GM19193 (cell line): ENCODE results near the gene P2RX3.

Experiments used
- POLR2A ChIP-seq: IDR thresholded peaks from 4 replicates; pipeline ENCODE4 v1.6.1; 2011; ENCODE audit not compliant: insufficient read depth, insufficient read length; ENCODE audit errors: extremely low read depth

The P2RX3 gene

DNA sequence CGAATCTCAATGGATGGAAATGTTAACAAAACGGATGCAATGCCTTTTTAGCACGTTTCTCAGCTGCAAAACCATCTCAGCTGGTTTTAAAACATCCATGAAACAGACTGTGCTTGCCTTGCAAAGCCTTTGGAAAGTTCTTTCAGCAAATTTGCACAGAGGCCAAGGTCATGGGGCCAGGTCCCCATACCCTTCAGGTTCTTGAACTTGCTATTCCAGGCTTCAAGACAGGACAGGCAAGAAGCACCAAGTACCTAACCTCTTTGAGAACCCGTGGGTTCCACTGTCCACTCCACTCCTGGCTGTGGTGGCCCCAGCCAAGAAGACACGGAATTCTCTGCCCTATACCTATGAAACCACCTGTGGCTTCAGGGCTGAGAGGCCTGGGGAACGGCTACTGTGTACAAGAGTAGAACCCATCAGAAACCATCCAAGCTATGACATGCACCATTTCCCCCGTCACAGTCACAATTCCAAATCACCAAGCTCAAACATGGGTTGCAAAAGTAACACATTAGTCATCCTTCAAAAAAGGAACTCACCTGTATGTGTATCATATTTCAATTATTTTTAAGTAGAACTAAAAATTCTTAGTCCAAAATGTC lies 30.4 kb upstream of the P2RX3 start:
- no peak for TF ChIP-seq POLR2A

DNA sequence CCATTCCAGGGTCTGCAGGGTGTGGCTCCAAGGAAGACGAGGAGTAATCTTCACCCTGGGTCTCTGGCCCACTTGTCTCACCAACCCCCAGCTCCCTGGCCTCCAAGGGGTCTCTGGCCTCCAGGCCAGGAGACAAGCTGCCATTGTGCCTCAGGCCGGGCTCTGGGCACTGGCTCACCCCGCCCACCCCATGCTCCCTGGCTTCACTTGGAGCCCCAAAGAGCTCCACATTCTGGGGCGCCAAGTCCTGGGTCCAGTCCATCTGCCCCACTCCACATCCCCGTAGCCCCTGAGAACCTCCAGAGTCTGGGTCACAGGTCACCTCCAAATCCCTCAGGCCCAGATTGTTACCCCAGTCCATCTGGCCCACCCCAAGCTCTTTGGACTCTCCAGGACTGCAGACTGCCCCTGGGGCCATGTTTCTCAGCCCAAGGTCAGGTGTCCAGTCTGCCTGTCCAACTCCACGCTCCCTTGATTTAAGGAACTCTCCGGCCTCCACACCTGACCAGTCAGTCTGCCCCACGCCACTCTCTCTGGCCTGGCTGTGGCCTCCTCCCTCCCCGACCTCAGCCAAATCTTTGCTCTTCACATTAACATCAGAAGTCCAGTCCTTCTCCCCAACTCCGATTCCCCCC lies 29.6 kb upstream of the P2RX3 start:
- TF ChIP-seq POLR2A: no peak

DNA sequence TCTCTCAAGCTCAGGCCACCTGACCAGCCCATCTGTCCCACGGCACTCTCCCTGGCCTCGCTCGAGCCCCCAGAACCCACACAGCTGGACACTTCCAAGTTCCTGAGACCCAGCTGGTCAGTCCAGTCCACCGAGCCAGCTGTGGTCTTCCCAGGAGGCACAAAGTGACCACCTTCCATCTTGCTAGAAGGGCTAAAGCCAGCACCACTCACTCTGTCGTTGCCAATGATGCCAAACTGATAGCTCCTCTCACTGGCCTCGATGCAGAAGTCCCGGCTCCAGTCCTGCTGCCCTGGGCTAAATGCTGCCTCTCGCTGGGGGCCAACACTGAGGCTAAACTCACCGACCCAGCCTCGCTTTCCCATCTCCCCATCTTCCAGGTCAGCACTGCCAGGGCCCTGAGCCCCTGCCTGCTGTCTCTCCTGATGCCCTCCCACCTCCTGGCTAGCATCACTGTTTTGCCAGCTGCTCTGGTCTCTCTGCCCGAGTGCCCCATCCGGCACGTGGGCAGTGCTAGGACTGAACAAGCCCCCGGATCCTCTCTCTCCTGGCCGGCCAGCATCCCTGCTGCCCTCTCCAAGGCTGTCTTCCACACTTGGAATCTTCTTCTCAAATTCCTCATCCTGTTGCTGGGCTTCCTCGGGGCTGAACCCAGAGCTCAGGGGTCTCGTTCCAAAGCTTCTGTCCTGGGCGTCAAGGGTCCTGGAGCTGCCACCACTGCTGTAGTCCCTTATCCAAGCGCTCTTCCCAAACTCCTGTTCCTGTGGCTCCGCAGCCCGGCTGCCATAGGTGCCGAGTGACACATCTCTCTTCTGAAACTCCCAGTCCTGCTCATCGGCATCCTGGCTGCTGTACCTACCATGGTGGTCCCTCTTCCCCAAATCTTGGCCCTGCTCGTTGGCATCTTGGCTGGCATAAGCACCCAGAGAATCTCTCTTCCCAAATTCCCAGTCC lies 28.8 kb upstream of the P2RX3 start:
- no peak for TF ChIP-seq POLR2A

DNA sequence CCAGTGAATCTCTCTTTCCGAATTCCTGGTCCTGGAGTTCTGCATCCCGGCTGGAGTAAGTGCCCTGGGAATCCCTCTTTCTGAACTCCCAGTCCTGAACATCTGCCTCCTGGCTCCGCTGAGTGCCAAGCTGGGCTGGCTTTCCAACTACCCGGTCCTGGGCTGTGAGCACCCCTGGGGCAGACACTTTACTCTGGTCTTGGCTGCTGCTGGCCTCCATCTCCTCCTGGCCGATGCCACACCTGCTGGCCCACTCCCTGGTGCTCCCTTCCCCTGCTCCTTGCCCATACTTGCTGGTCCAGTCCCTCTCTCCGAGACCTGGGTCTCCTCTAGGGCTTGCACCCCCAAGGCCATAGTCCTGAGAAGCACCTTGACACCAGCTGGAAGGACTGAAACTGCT lies 28.1 kb upstream of the P2RX3 start:
- no peak for TF ChIP-seq POLR2A

DNA sequence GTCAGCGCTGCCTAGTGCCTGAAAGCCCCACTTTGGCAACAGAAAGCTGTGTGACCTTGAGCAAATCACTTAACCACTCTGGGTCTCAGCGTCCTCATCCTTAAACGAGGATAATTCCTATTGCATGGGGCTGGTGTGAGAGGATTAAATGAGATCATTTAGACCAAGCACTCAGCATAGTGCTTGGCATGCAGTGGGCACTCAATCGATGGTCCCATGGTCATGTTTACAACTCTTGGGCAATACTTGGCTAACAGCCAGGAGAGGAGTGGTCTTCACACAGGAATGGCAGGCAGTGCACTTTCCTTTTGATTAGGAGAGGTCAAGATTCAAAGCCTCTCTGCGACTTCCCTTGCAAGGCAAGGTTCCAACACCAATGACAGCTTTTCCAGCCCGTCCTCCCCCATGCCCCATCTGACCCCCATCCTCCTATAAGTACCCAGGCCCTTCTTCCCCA lies 27.5 kb upstream of the P2RX3 start:
- no peak for TF ChIP-seq POLR2A

DNA sequence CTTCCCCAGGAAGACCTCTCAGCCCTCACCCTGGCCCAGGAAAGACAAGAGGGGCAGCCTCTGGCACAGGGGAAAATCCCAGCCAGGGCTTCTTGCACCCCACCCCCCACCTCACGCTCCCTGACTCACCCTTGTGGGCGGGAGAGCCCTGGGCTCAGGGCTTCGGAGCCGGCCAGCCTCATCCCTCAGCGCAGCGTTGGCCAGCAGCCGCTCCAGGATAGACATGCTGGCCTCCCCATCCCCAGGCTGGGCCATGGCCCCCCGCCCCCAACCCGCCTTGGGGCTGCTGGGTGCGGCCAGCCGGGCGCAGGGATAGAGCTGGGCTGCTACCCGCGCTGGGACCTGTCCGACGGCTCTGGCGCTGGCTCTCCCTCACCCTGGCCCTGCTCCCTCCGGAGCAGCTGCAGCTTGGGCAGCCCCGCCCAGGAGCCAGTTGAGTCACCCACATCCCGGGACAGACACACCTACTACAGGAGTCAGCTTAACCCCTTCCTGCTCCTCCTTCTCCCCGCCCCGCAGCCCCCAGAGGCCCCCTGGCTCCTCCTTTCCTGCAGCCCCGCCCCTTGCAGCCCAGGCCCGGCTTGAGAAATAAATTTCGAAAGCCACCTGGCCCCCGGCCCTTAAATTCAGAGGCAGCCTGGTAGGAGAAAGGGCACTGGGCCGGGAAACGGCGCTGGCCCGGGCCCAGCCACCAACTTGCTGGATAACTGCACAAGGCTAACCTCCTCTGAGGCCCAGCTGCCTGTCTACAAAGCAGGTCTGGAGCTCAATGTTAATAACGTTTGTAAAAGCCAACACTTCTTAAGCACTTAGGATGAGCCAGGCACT lies 26.8 kb upstream of the P2RX3 start:
- no peak for TF ChIP-seq POLR2A

DNA sequence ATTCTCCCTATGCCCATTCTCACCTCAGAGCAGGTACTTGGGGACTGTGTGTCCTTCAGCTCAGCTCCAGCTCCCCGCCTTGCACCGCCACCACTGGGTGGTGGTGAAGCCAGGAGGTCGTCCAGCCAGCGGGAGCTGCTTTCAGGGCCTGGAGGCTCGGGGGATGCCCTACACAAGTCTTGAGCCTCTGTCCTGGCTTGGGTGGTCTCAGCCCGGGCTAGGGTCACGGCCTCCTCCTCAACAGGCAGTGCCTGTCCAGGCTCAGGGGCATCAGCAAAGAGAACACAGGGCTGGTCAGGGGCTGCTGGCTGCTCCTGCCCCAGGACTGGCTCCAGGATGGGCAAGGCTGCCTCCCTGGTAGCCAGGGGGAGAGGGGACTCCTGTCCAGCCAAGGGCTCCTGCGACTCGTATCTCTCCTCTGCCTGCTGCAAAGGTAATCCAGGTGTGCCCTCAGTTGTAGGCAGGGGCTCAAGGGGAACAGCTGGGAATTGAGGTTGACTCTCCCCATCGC lies 25.6 kb upstream of the P2RX3 start:
- TF ChIP-seq POLR2A: no peak

DNA sequence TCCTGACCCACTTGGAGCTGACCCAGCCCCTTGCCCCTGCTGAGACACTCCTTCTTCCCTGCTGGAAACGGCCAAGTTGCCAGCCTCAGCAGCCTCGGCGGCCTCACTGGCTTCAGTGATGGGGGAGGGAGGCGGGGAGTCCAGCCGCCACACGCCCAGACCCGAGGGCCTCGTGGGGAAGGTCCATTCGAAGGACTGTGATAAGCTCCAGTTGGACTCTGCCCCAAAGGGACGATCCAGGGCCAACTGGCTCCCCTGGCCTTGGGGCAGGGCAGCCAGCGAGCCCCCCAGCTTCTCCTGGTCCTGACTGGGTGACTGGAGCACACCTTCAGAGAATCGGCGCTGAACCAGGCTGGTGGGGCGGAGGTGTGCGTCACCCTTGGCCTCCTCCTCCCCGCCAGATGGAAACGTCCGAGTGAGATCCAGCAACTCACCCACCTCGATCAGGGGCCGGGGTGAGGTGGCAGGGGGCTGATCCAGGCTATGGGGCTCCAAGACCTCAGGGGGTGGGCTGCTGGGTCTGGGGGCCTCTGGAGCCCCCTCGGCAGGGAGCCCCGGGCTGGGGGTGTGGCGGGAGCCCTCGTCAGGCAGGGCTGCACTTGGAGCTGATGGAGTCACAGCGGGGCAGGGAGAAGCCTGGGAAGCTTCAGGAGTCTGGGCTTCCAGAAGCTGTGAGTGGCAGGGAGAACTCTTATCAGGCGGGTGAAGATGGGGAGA lies 24.9 kb upstream of the P2RX3 start:
- no peak for TF ChIP-seq POLR2A

DNA sequence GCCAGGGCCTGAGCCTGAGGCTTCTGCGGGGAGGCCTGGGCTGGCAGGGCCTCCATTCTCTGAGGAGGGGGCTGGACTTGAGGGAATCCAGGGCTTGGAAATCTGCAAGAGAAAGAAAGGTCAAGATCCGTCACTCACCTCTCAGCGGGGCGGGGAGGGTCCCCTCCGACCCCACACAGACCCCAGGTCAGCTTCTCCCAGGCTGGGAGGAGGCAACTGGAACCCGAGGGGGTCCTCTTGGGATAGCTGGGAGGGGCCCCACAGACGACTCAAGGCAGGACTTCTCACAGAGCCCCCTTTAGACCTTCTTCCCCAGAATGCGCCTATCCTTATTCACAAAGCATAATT lies 24.4 kb upstream of the P2RX3 start:
- no peak for TF ChIP-seq POLR2A

DNA sequence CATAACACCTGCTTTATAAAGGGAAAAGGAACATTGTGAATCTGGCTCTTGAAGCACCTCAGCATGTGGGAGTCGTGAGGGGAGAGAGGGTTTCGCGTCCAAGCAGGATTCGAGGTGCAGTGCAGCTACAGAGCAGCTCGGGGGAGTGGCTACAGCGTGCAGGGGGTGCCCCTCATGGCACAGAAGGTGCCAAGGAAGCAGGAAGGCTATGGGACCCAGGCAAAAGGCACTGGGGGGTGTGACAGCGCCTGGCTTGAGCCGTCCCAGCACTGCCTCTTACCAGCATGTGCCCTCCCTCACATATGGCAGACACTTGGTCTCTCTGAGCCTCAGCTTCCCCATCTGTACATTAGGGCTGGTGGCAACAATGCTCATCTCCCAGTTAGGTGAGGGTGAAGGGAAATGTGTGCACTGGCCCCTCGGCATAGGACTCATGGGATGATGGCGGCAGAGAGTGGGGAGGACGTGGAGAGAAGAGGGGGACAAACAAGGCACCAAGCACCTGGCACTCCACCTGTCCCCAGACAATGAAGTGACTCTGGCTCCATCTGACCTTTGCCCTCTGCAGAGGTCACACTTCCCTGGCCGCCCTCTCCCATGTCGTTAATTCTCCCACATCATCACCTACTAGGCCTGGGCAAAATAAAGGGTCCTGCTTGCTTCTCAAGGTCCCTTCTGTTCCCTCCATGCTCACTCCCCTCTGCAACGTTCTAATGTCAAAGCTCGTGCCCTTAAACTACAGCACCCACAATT lies 23.8 kb upstream of the P2RX3 start:
- TF ChIP-seq POLR2A: no peak

DNA sequence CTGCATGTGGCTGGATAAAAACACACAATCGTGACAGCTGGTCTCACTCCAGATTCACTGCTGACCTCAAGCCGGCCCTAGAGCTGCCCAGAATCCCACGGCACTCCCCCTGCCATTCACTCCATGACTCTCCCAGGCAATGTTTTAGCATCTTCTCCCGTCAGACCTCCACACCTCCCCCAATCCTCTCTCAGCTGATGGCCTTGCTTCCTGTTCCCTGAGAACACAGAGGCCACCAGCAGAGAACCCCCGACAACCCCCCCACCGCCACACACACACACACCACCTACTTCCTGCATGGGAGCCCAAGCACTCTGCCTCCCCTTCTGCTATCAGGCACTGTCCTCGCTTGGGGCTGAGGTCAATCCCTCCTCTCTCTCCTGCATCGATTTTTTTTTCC lies 22.7 kb upstream of the P2RX3 start:
- TF ChIP-seq POLR2A: no peak

DNA sequence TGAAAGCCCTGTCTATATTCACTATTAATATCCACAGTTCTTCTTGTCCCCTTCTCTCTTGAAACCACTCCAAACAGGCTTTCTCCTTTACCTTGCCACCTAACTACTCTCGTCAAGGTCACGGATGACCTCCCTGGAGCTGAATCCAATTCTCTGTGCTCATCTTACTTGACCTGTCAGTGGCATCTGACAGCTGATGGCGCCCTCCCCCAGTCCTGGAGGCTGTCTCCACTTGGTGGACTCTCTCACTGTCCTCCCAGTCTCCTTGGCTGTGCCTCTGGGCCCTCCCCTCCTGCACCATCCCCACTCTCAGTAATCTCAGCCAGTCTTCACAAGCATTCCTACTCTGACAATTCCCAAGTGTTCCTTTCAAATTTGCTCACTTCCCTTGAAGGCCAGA lies 22.1 kb upstream of the P2RX3 start:
- no peak for TF ChIP-seq POLR2A

DNA sequence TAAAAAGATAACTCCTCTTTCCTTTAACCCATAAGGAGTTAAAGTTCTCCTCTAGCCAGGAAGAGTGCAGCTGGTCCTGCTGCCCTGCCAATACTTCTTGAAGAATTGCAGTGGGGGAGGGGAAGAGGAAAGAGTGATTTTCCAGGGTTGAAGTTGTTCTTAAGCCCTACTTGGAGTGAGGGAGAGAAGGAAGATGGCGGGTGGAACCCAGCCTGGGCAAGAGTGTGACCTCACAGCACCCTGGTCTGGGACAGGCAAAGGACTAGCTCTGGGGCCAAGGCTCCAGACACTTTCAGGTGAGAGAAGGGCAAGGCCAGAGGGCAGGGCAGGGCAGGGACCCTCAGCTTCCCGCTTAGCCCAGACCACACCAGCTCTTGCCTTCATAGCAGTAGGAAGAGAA lies 20.0 kb upstream of the P2RX3 start:
- no peak for TF ChIP-seq POLR2A
